Activated CD4-positive, alpha-beta T cell treated with anti-CD3 and anti-CD28 coated beads for 48 hours (primary cell): ENCODE results near the gene ALOX5.

Source experiments
- DNase-seq: peaks from one replicate; pipeline ENCODE4 v3.0.0-alpha.2; 2020

The ALOX5 gene

DNA sequence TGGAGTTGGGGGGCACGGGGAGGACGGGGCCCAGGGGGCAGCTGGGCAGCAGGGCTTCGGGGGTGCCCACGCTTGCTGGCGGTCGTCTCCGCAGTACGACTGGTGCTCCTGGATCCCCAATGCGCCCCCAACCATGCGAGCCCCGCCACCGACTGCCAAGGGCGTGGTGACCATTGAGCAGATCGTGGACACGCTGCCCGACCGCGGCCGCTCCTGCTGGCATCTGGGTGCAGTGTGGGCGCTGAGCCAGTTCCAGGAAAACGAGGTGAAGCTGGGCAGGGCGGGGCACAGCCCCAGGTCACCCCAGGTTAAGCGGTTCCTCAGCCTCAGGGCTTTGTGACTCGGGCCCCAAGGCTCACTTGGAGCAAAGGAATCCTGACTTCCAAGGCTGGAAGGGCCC, 70.0 kb downstream of the ALOX5 start:
- DNase-seq, result no peak

DNA sequence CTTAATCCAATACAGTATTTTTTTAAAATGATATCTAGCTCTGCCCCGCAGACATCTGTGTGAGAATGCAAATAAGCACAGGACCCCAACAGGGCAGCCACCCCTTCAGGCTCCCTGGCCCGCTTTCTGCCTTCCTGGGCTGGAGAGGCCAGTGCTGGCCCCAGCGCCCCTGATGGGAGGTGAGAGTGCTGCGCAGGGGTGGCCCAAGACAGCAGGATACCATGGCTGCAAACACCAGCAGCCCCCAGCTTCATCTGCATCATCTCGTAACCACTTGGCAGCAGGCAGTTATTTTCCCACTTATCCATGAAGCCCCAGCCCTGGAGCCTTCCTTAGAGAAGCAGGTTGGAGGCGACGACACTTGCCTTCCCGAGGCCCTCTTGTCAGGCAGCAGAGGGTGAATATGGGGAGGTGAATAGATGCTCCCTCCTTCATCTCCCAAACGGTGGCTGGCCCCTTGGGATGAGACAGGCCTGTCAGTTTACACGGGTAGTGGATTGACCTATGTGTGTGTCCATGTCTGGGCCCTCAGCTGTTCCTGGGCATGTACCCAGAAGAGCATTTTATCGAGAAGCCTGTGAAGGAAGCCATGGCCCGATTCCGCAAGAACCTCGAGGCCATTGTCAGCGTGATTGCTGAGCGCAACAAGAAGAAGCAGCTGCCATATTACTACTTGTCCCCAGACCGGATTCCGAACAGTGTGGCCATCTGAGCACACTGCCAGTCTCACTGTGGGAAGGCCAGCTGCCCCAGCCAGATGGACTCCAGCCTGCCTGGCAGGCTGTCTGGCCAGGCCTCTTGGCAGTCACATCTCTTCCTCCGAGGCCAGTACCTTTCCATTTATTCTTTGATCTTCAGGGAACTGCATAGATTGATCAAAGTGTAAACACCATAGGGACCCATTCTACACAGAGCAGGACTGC, 71.2 kb downstream of the ALOX5 start:
- no peak for DNase-seq

DNA sequence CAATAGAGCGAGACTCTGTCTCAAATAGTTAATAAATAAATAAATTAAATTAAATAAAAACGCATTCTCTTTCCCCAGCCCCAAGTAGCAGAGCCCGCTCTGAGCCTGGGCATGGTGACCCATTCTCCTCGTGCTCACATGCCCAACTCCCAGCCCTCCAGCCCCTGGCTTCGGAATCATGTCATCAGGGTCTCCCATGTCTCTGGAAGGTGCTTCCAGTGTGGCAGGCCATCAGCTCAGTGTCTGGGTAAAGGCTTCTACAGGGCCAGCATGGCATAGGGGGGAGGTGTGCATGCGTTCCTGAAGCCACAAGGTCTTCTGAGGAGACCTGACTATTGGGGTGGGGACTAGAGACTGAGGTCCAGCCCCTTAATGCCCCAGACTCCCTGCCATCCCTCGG, 72.8 kb downstream of the ALOX5 start:
- no peak for DNase-seq

DNA sequence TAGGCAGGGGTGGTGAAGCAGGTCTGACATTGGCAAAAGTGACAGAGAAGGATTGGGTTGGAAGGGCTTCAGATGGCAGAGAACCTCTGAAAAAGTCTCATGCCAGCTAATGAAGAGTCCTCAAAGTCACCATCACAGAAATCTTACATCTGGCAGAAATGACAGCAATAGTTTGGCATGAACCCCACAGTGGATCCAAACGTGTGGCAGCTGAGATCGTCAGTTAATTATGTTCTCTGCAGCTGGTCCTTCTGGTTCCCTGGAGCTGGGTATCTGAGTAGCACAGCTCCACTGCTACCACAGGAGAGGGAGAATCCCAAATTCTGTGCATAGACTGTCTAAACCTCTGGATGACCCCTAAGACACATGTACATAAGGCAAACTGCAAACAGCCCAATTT, 73.4 kb downstream of the ALOX5 start:
- DNase-seq, result no peak

DNA sequence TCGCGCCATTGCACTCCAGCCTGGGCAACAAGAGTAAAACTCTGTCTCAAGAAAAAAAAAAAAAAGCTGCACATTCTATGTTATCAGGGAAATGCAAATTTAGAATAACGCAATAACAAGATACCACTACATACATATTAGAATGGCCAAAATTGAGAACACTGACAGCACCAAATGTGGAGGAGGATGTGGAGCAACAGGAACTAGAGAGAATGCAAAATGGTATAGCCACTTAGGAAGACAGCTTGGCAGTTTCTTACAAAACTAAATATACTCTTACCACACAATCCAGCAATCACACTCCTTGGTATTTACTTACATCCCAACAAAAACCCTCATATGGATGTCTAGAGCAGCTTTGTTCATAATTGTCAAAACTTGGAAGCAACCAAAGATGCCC, 76.8 kb downstream of the ALOX5 start:
- no peak for DNase-seq

DNA sequence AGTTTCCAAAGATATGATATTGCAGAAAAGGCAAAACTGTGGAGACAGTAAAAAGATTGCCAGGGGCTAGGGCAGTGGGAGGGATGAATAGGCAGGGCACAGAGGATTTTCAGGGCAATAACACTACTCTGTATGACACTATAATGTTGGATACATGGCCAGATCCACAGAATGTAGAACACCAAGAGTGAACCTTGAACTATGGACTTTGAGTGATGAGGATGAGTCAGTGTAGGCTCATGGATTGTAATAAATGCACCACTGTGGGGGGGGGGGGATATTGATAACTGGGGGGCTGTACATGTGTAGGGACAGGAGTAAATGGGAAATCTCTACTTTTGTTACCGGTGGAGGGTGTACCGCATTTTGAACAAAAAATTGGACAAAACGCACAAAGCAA, 77.4 kb downstream of the ALOX5 start:
- no peak for DNase-seq

DNA sequence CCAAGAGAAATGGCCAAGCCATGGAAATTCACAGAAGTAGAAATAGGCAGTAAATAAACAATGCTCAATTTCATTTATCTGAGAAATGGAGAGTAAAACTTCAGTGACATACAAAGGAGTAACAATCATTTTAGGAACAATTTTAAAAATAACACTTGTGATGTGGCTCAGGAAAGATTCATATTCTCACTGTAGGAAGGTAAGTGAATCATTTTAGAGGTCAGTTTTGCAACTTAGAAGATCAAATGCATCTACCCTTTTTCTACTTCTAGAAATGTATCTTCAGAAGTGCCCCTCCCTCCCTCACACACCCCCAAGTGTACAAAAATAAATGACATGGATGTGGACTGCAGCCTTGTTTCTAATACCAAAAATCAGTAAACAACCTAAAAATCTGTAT, 78.3 kb downstream of the ALOX5 start:
- no peak for DNase-seq

DNA sequence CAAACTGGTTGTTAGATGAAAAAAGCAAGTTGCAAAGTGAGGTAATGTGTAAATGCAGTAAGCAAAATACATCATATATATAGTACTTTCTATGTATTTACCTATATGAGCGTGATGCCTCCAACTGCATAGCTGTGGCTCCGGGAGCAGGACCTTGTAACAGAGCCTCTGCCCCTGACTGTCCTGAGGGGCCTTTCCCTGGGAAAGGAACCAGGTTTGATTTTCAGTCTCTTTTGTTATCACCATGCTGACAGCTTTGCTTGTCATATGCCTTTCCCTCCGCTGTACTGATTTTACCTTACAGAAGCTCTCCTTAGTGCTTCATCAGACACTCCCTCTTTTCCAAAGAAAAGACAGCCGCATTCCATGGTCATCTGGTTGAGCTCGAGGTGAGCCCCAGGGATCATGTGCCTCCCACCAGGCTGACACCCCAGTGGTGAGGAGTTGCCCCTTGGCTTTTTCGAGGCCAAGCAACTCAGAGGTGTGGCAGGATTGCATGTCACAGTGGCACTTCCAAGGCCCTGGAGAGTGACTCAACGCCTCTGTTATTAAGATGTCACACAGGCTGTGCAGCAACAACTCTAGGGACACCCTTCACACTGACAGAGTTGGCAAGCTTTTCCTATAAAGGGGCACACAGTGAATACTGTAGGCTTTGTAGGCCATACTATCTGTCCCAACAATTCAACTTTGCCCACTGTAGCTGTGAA, 78.9 kb downstream of the ALOX5 start:
- no peak for DNase-seq

DNA sequence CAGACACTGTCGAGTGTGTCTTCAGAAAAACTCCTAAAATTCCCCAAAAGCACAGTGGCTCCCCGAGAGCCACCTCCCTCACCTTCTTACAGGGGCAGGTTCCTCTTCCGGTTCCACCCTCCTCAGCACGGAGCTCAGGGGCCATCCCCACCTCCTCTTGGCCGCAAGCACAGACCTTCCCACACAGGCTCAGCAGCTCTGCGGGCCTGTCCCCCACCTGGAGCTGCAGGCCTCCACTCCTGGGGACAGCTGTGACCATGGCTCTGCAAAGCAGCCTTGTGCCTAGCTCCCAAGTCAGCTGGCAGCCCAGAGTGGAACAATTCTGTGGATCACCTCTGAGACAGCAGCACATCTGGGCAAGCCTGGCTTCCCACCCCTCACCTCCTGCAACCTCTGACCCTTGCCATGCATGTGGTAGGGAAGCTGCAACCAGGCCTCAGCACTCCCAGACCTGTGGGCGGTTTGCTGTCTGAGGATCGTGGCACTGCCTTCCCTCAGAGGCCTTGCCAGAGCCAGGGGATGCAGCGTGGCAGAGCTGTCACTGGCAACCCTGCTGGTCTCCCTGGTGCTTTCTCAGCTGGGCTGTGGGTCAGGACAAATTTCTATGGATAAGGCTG, 79.7 kb downstream of the ALOX5 start:
- no peak for DNase-seq

DNA sequence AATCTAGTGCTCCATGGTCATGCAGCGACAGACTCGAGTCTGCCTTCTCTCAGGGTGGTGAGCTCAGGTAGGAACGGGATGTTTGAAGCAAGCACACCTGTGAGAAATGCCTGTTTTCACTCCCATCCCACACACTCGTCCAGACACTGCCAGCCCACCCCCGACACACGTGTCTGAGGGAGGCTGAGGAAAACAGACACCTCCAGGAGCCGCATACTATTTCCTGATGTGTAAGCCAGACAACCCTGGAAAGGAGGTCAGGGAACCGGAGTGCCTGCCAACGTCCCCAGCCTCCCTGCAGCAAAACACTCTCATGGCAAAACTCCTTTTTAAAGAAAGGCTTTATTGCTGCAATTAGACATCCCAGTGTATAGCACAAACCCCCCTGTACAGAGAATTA, 80.2 kb downstream of the ALOX5 start:
- DNase-seq, result no peak

DNA sequence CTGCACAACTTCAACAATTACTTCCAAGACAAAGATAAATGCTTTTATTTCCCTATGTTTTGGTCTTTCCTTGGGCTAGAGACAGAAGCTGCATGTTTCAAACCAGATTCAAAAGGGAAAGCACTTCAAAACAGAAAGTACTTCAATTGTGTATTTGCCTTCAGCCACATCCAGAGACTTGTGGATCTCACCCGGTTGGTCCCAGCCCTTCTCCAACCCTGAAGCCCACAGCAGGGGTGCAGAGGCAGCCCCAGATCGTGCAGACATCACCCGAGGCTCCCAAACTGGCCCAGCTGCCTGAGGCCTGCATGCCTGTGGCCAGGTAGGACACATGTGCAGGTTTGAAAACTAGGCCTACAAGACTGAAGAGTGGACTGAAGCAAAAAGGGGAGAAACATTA, 80.8 kb downstream of the ALOX5 start:
- DNase-seq, result no peak

DNA sequence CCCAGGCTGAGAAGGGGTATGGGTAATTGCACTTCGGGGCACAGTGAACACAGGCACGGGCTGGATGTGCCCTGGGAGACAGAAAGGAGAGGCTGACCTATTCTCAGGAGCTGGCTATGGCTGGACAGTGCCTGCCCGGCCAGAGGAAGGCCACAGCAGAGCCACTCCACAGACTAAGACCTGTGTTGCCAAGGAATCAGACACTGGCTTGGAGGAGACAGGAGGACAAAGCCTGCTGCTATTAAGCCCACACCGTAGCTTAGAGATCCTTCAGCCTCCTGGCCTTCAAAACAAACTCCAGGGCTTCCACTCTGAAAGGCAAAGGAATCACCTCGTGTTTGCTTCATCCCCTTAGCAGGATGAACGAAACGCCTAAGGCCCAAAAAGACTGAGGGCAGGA, 82.2 kb downstream of the ALOX5 start:
- DNase-seq, result no peak

DNA sequence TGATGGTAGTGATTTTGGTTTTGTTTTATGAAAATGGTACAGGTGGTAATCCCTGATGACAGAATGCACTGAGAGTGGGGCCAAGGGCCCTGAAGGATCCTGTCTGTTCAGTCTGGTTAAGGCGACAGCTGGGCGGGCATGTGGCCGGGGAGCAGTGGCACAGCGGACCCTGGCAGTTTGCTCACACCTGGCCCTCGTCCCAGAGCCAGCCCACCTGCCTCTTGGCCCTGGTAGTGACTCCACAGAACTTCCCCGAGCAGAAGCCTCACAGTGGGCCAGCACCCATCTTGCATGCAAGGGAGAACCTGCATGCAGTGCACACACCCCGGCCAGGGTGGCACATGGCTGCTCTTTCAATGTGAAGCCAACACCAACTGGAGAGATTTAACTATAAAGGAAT, 82.8 kb downstream of the ALOX5 start:
- no peak for DNase-seq

DNA sequence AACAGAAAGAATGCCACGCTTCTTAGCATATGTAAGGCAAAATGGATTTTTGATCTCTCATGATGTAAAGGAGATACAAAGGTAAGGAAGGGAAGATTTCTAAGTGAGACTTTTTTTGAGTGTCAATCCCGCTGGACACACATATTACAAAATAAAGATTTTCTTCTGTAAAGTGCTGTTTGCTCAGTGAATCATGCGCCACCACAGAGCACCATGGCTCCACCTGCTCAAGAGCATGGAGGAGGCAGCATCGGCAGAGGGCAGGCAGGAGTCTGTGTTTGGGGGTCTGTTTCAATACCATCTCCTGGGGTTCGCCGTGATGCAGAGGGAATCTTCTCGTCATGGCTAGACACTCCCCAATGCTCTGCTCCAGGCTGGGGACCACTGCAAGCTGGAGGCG, 83.5 kb downstream of the ALOX5 start:
- DNase-seq, result no peak

DNA sequence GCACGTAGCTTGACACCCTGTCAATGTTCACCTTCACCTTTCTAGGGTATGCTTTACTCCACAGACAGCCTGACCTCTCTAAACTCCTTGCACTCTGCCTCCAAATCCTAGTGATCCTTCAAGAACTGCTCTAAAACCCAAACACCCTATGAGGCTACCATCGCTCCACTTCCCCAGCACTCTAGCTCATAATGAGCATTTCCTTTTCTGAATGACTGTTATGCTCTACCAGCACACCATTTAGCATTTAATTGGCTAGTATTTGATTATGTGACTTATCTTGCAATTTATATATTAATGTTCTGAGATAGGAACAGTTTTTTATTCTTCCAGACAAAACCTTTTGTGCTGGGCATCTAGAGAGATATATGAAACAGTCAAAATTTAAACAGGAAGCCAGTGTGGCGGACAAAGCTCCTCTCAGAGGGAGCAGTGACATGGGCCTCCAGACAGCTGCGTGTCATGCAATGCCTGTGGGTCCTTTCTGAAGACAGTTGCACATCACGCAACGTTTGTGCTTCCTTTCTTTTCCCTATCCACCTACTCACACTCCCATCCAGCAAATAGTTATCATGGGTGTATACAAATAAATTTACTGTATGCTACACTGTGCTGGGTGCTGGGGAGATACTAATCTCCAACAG, 86.3 kb downstream of the ALOX5 start:
- no peak for DNase-seq

DNA sequence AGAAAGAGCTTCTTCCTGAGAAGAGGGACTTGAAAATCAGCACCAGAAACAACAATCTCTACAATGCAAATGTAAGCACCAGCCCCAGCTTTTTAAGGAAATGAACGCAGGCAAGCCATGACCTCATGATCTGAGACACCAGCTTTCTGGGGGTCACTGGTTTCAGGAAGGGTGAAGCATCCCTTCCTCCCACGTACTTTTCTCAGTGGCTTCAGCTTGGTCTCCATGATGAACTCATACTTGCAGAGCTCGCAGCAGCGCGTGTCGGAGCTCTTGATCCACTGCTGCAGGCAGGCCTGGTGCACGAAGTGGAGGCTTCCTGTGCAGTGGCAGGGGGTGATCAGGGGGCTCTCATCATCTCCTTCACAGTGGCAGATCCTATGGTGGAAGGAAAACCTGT, 87.0 kb downstream of the ALOX5 start:
- no peak for DNase-seq

DNA sequence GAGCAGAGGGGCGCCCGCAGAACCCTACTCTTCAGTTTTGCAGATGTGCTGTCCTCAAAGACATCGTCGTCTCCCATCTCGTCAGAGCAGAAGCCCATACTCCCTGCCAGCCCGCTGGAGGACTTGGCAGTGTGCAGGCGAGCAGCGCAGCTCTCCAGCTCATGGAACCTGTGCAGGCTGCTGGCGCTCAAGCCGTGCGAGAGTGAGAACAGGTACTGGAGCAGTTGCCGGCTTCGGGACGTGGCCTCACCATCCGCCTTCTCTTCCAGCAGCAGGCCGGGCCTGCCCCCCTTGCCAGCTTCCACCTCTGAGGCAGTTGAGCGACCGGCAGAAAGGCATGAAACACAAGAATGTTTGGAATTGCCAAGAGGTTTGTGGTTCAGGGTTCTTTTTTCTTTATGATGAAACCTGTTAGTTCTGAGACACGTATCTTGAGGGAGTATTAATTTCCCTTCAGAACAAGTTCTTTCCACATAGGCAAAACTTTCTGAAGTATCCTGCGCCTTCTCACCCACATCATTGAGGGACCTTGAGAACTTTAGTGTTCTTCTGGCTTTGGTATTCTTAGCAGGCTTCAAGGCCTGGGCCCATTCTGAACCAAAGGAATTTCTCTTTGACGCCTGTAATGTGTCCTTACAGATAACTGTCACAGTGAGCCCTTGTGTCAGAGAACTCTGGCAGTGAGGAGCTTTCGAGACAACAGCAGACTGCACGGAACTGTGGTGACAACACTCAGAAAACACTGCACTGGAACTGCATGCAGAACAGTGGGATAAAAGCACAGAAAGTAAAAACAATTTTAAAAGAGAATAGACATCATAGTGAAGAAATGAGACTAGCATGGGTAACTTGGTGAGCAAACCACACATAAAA, 89.5 kb downstream of the ALOX5 start:
- no peak for DNase-seq

DNA sequence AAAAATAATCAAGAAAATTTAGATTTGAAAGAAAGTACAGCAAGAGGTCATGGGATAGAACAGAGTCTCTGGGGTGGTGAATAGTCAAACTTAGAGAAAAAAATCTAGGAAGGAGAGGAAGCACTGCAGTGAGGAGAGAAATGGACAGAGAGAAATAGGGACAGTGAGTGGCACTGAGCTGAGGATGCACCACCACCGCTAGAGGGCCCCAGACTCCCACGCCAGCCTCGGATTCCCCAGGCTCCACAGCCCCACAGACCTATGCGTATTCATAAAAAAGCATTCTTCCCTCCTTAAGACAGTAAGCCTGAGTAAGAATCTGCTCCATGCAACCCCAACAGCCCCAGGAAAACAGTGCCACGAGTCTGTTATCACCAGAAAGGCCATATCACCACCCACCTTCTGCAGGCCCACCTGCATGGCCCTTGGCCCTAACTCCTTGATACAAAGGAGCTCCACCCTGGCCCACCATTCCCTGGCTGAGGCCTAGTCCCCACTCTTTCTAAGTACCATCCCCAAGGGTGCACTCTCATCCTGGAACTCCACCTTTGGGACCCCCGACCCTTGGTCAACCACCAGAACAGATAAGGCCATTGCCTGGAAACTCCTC, 91.0 kb downstream of the ALOX5 start:
- peak; percentile 84 for DNase-seq

DNA sequence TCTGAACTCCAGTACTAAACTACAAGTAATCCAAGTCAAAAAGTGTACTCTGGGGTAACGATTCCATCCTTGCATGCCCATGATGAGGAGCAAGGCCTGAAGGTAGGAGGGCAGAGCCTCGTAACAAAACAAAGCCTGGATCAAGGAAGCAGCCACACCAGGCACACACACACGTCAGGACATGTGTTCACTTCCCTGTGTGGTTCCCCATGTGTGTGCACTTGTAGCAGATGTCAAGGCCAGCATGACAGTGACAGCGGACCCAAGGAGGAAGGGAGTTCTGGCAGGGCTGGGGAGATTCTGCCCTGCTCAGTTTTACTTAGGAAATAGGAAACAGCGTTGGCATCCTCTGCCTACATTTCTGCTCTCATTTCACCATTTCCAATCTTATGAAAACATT, 92.8 kb downstream of the ALOX5 start:
- DNase-seq, result no peak

DNA sequence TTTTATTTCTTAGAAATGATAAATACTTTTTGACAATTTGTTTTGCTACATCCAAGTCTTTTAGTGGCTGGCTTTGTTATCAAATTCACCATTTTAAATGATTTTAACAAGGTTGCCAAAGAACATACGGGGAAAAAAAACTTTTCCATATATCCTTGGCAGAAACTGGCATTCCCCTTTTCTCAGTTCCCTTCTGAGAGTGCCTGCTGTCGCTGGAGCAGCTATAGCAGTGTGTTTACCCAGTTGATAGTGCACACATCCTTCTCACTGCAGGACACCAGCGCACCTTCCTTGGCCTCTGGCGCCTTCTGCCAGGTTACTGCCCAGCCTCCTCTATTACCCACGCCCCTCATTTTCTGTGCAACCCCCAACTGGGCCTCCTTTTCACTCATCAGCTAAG, 94.1 kb downstream of the ALOX5 start:
- DNase-seq, result no peak

DNA sequence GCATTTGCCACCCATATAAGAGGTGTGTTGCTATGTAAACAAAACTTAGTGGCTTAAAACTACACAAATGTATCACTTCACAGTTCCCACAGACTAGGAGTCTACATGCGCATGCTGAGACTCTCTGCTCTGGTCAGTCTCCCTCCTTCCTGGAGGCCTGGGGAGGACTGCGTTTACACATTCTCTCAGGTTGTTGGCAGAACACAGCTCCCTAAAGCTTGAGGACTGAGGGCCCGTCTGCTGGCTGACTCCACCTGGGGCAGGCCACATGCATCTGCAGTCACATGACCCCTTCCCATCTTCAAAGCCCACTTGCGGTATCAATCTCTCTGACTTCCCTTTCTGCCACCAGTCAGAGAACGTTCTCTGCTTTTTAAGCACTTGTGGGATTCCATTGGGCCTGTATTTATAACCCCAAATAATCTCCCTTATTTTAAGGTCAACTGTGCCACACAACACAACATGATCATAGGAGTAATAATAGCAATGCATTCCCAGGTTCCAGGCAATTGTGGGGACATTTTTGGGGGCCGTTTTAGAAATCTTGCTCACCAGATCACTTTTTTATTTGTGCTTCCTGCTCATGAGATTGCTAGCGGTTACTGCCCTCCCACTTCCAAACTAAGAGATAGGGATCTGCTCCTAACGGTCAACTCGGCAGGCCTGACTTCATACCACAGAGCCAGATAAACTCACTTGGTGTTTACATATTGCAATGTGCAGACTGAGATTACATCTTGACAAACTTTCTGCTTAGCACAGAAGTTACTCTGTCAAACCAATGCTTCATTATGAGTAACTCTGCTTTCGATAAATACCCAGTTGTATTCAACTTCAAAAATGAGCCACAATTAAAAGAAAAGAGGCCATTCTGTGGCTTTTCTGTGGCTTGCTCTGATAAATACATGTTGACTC, 96.3 kb downstream of the ALOX5 start:
- peak; percentile 53 for DNase-seq
